GM19397 (cell line): ENCODE measurements around the gene PCBP4.

Experiments
- ATAC-seq: cut with Tn5 transposase; IDR thresholded peaks from one replicate; pipeline ENCODE4 v1.9.1; 2021; ENCODE audit warnings: mild to moderate bottlenecking, moderate library complexity; ENCODE audit not compliant: unreplicated experiment

The PCBP4 gene

DNA sequence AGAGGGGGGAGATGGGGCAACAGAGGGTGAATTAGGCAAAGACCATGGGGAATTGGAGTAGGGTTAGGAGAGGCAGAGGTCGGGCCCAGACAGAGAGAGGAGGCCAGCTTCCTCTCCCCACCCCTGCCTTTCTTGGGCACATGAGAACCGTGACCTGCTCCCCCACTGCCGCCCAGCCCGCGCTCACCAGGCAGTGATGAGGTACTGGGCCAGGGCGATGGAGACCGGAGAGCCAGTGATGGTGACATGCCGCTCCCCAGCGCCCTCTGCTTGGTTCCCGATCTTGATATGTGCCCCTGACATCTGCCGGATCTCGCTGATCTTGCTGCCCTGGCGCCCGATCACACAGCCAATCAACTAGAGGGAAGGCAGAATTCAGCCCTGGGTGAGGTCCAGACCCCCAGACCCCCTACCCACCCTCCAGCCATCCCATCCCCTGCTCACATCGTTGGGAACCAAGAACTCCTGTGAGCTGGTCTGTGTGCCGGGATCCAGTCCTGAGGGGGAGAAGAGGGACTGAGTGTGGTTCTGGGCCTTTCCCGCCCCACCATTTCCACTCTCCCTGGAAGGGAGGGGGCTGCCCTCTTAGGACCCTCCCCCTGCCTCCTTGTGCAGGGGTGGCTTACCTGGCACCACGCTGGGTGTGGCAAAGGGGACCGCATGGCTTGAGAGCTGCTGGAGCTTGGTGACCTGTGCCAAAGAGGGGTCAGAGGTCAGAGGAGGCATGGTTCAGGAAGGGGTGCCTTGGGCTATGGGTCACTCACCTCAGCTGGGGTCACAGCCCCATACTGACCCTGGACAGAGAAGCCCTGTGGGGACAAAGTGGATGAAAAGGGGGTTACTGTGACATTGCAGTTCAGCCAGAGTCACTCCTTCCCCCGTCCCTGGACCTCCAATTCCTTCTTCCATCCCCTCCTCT, 8.4 kb downstream of the PCBP4 start:
- ATAC-seq, result no peak

GRCh38 chr3:51957520-51958205, 9.6 kb downstream of the PCBP4 start:
- ATAC-seq, result no peak

DNA sequence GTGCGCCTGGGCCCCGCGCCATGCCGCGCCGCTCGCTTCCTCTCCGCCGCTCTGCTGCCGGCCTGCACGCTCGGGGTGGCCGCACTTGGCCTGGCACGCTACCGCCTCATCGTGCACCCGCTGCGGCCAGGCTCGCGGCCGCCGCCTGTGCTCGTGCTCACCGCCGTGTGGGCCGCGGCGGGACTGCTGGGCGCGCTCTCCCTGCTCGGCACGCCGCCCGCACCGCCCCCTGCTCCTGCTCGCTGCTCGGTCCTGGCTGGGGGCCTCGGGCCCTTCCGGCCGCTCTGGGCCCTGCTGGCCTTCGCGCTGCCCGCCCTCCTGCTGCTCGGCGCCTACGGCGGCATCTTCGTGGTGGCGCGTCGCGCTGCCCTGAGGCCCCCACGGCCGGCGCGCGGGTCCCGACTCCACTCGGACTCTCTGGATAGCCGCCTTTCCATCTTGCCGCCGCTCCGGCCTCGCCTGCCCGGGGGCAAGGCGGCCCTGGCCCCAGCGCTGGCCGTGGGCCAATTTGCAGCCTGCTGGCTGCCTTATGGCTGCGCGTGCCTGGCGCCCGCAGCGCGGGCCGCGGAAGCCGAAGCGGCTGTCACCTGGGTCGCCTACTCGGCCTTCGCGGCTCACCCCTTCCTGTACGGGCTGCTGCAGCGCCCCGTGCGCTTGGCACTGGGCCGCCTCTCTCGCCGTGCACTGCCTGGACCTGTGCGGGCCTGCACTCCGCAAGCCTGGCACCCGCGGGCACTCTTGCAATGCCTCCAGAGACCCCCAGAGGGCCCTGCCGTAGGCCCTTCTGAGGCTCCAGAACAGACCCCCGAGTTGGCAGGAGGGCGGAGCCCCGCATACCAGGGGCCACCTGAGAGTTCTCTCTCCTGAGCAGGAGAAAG, 11.1 kb downstream of the PCBP4 start:
- ATAC-seq, result no peak

DNA sequence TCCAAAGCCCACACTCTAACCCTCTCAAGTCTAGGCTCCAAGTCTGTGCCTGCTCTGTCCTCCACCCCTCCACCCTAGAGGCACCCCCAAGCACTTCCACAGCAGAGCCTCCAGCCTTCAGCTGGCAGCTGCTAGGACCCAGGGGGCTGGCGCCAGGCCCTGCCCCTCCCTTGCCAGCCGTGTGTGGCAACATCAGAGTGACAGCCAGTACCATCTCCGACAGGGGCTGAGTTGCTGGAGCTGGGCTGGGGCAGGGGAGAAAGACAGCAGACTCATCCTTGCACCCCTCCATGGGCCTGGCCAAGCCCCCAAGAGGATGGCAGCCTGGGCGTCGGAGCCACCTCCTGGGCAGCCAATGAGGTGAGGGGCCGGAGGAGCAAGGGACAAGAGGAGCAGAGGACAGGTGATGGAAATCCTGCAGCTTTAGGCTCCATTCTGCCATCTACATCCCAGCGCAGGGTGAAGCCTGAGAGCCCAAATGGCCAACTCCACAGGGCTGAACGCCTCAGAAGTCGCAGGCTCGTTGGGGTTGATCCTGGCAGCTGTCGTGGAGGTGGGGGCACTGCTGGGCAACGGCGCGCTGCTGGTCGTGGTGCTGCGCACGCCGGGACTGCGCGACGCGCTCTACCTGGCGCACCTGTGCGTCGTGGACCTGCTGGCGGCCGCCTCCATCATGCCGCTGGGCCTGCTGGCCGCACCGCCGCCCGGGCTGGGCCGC, 11.9 kb downstream of the PCBP4 start, which contains the start of gene GPR62:
TSS of gene GPR62 (plus strand) at position 207 of the 718 bp plus-strand sequence. CDS start at position 479, 272 bp downstream.
- ATAC-seq, result no peak

DNA sequence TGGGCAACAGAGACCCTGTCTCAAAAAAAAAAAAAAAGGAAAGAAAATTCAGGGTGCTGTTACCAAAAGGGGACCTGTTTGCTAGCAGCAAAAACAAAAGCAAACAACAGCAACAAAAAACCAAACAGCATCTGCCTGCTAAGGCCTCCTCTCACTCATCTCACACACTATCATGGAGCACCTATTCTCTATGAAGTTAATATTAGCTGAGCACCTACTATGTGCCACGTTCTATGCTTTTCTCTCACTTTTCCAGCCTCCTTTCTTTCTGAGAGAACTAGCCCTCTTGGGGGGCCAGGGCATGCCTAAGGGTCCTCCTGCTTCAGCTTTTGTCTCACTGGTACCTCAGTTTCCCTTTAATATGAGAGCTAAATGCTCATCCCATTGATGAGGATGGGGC, 12.5 kb downstream of the PCBP4 start:
- ATAC-seq, result no peak

DNA sequence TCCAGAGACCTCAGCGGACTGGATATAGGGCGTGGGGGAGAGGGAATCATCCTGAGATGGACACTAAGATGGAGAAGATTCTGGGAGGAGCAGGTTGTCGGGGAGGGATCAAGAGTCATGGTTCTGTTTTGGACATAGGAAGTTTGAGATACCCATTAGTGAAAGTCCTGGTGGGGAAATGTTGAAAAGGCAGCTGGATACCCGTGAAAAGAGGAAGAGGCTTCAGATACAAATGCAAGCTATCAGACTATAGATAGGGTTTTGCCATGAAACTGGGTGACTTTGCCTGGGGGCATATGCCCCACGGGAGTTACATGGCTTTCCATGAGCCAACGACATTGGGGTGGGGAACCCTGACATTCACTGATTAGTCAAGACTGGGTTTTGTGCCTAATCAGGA, 13.1 kb downstream of the PCBP4 start:
- no peak for ATAC-seq

- ATAC-seq, result no peak
Measured at GRCh38 chr3:51953445-51953844, 13.8 kb downstream of the PCBP4 start.

GRCh38 chr3:51950899-51951298, 16.4 kb downstream of the PCBP4 start:
- ATAC-seq, result no peak

GRCh38 chr3:51949121-51949520, 18.1 kb downstream of the PCBP4 start:
- ATAC-seq, result no peak

DNA sequence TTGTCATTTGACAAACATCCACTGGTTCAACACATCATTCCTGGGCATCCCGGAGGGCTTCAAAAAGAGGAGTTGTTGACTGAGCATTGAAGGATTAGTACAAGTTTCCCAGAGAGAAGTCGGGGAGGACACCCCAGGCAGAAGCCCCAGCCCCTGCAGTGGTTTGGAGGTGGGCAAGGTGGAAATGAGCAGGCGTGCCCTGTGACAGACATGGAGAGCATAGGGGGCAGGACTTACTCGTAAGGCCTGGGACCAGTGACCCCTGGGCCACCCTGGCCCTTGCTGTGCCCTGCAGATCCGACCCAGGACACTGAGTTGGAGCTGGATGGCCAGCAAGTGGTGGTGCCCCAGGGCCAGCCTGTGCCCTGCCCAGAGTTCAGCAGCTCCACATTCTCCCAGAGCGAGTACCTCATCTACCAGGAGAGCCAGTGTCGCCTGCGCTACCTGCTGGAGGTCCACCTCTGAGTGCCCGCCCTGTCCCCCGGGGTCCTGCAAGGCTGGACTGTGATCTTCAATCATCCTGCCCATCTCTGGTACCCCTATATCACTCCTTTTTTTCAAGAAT, 19.2 kb downstream of the PCBP4 start:
- ATAC-seq, result no peak

DNA sequence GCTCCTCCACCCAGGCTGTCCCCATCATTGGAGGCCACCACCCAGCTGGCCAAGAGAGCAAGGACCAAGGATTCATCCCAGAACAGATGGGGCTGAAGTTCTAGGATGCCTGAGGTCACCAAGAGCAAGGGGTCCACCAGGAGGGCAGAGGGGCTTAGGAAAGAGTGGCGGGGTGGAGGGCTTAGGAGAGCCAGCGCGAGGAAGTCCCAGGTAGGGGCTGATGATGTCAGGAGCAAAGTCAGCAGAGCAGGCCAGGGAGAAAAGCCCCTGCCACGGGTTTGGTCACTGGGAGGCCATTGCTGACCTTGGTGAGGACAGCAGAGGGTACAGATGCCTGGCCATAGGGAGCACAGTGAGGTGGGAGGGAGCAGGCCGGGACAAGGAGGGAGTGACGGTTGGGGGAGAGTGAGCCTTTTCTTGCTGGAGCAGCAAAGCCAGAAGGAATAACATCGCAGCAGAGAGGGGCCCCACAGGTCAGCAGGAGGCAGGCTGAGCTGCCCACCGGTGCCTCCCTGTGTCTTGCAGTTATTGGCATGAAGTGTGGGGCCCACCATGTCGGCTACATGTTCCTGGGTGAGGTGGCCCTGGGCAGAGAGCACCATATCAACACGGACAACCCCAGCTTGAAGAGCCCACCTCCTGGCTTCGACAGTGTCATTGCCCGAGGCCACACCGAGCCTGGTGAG, 19.9 kb downstream of the PCBP4 start:
- ATAC-seq, result no peak

GRCh38 chr3:51946796-51947195, 20.5 kb downstream of the PCBP4 start:
- ATAC-seq, result no peak

DNA sequence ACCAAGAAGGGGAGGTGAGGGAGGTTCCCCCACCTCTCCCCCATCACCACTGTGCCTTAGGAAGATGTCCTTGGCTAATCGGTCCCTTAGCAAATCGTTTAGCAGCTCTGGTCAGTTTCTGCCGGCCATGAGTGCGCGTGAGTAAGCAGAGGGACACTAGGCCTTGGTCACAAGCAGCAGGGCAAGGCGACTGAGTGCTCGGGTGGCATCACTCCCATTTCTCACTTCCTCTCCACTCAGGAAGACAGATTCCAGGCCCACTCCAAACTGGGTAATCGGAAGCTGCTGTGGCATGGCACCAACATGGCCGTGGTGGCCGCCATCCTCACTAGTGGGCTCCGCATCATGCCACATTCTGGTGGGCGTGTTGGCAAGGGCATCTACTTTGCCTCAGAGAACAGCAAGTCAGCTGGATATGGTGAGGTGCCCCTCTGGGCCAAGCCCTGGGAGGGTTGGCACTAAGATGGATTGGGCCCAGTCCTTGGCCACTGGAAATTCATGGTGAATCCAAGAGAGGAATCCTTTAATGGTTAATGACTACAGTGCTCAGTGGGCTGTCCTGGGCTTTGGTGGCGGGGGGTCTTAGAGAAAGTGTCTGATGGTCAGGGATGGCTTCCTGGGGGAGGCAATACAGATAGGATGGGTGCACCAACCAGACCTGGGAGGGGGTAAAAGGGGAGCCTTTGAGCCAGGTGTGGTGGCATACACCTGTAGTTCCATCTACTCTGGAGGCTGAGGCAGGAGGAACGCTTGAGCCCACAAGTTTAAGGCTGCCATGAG, 21.1 kb downstream of the PCBP4 start:
- ATAC-seq, result no peak

GRCh38 chr3:51945031-51945840, 22.0 kb downstream of the PCBP4 start:
- ATAC-seq, result no peak

DNA sequence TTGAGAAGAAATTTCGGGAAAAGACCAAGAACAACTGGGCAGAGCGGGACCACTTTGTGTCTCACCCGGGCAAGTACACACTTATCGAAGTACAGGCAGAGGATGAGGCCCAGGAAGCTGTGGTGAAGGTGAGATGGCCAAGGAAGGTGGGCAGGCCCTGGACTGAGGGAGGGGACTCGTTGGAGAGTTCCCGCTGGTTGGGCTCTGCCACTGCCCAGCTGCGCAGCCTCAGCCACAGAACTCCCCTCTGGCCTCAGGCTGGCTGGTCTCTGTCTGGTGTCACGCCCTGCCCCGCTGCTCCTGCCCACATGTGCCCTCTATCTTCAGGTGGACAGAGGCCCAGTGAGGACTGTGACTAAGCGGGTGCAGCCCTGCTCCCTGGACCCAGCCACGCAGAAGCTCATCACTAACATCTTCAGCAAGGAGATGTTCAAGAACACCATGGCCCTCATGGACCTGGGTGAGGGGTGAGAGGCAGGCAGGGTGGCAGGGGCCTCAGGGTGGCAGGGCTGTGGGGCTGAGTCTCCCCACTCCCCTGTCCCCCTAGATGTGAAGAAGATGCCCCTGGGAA, 22.7 kb downstream of the PCBP4 start:
- no peak for ATAC-seq

GRCh38 chr3:51943451-51944391, 23.5 kb downstream of the PCBP4 start:
- no peak for ATAC-seq
